Measurements from ENCODE around the gene RAD9A. TPM values are rescaled to one million over a fixed set of nuclear protein-coding genes. Genes with fewer than 3 reads are reported as not detected.

RAD9A gene
- total RNA-seq, 1 donor from 2014 or later = 8.3 TPM

GRCh38 chr11:67409781-67410368 is 18.1 kb downstream of the RAD9A start:
- no peak for DNase-seq (ENCODE audit: low read depth)
- Histone ChIP-seq H3K36me3 (ENCODE audit: control insufficient read depth, insufficient read depth, low read length) (no peaks in the 10 kb centered on the region), H3K27me3 (ENCODE audit: control insufficient read depth, insufficient read depth, low read length) (peaks cover 19% of the 10 kb centered on the region), H3K4me3 (ENCODE audit: low read depth, low read length) (no peak overlapping the region)
- TF ChIP-seq CTCF (IDR thresholded peaks at IDR 0.05; ENCODE audit: insufficient read depth, low read length, poor library complexity, severe bottlenecking) = no peak

GRCh38 chr11:67410369-67410831 is 18.6 kb downstream of the RAD9A start:
- H3K36me3 ChIP-seq (ENCODE audit: control insufficient read depth, insufficient read depth, low read length) = no peaks in the 10 kb centered on the region
- DNase-seq (ENCODE audit: low read depth) = no peak
- H3K27me3 ChIP-seq (ENCODE audit: control insufficient read depth, insufficient read depth, low read length) = peaks cover 24% of the 10 kb centered on the region
- no peak overlapping the region for H3K4me3 ChIP-seq (ENCODE audit: low read depth, low read length)
- no peak for TF ChIP-seq CTCF (IDR thresholded peaks at IDR 0.05; ENCODE audit: insufficient read depth, low read length, poor library complexity, severe bottlenecking)

- H3K4me3 ChIP-seq (ENCODE audit: low read depth, low read length) = no peak overlapping the region
- TF ChIP-seq CTCF (IDR thresholded peaks at IDR 0.05; ENCODE audit: insufficient read depth, low read length, poor library complexity, severe bottlenecking) = no peak
- DNase-seq (ENCODE audit: low read depth) = no peak
- H3K27me3 ChIP-seq (ENCODE audit: control insufficient read depth, insufficient read depth, low read length) = peaks cover 24% of the 10 kb centered on the region
- no peaks in the 10 kb centered on the region for H3K36me3 ChIP-seq (ENCODE audit: control insufficient read depth, insufficient read depth, low read length)
These were observed 19.4 kb downstream of the RAD9A start for GRCh38 chr11:67410984-67411784.

GRCh38 chr11:67411785-67412152 is 20.0 kb downstream of the RAD9A start:
- H3K4me3 ChIP-seq (ENCODE audit: low read depth, low read length) = no peak overlapping the region
- DNase-seq (ENCODE audit: low read depth) = no peak
- H3K36me3 ChIP-seq (ENCODE audit: control insufficient read depth, insufficient read depth, low read length) = no peaks in the 10 kb centered on the region
- peaks cover 26% of the 10 kb centered on the region for H3K27me3 ChIP-seq (ENCODE audit: control insufficient read depth, insufficient read depth, low read length)
- no peak for TF ChIP-seq CTCF (IDR thresholded peaks at IDR 0.05; ENCODE audit: insufficient read depth, low read length, poor library complexity, severe bottlenecking)

- Histone ChIP-seq H3K4me3 (ENCODE audit: low read depth, low read length) (no peak overlapping the region), H3K36me3 (ENCODE audit: control insufficient read depth, insufficient read depth, low read length) (no peaks in the 10 kb centered on the region), H3K27me3 (ENCODE audit: control insufficient read depth, insufficient read depth, low read length) (peaks cover 28% of the 10 kb centered on the region)
- TF ChIP-seq CTCF (IDR thresholded peaks at IDR 0.05; ENCODE audit: insufficient read depth, low read length, poor library complexity, severe bottlenecking) = no peak
- DNase-seq (ENCODE audit: low read depth) = no peak
These were observed 20.9 kb downstream of the RAD9A start for GRCh38 chr11:67412495-67413179.

Data from kidney epithelial cell (primary cell).